ENCODE data around the gene CCSER2. TPM values are rescaled to one million over a fixed set of nuclear protein-coding genes. Genes with fewer than 3 reads are reported as not detected.
A peak's percentile ranks its signal among the peaks of the same experiment; 100 is the strongest.

Gene CCSER2
- total RNA-seq, 1 experiment from 2014 or later = 28.9 TPM

DNA sequence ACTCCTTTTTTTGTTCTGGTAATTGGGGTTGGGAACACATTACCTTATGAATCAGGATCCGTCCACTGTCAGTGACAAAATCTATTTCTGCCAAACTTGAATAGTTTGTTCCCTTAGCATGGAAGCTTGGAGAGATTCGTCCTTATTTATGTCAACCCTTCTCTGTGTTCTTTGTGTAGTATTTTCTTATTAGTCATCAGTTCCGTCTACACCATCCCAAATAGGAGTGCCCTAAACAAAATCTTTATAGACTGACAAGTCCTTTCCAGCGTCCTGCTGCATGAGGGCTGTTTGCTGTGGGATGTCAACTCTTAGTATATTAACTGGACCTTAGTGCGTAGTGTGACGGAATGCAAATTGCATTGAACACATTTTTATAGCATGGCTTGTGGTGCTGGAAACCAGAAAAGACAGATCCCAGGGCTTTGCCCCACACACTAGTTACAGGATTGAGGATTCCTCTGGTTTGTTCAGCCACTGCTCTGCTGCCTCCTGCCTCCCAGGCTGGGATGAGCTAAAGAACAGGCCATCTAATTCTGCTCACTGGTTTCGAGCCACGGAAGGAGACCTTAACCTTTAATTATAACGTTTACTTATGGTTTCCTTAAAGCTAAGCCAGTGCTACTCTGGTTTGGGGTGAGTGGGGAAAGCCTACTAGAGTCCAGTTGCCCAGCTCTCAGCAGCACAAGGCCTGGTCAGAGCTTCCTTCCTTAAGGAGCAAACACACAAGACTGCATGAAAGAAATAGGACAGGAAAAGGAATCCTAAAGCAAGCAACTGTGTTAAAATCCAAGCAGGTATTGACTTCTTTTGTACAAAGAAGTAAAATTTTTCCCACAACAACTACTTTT lies 194.4 kb downstream of the CCSER2 start (continued):
- no peak for TF ChIP-seq ZBTB33 (IDR thresholded peaks at IDR 0.05; ENCODE audit: extremely low read depth, insufficient replicate concordance, low read length)
- peak; percentile 14; the same call in 1 of the 2 replicates for TF ChIP-seq RAD21 (IDR thresholded peaks at IDR 0.05; ENCODE audit: low read depth)

DNA sequence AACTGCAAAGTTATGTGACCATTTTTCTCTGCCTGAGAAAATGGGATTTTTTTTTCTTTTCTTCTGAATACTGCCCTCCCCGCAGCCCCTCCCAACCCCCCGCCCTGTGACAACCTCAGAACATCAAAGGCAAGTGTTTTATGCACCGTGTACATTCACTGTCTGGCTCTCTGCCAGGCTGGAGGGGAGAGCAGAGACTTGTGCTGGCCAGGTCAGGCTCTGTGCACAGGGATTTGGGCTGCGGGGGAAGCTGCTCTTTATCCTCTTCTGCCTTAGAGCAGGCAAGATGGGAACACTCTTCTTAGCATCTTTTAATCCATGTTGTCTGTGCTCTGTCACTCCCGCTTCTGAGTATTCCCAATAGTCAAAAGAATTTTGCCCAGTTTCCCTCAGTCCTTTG lies 195.1 kb downstream of the CCSER2 start:
- no peaks in the 10 kb centered on the region for H4K20me1 ChIP-seq (ENCODE audit: insufficient read depth)
- TF ChIP-seq ZFX (IDR thresholded peaks at IDR 0.05) = no peak
- TF ChIP-seq TCF7L2 (IDR thresholded peaks at IDR 0.05; ENCODE audit: borderline replicate concordance, extremely low read depth, insufficient read depth, insufficient read length) = peak; percentile 42
- H3K27ac ChIP-seq (ENCODE audit: low read depth, low read length) = no peak overlapping the region
- ChIA-PET RAD21 (ENCODE audit: low non-redundant PET in 1 of 2, low total read pairs in 2 of 2, uncharacterized antibody in 2 of 2, unreplicated experiment in 2 of 2) (no interaction called here), CTCF (no interaction called here), POLR2A (no interaction called here)
- 0 out of 2 replicates have a peak overlapping the region, but pooled peaks have one; percentile 14 for H3K4me2 ChIP-seq (ENCODE audit: low read length)
- no peaks in the 10 kb centered on the region for H3K36me3 ChIP-seq (ENCODE audit: control insufficient read depth in 1 of 2, insufficient read depth in 2 of 2, low read length in 2 of 2)
- H3K9me2 ChIP-seq (ENCODE audit: insufficient read depth) = no peaks in the 10 kb centered on the region
- no peaks in the 10 kb centered on the region for H3K79me2 ChIP-seq (ENCODE audit: insufficient read depth, low read length)
- no TSS peak for BruUV-seq (replicated peaks)
- no peak overlapping the region for H3K4me3 ChIP-seq (replicated peaks in 1 of 2; ENCODE audit: low read depth in 1 of 2, low read length in 2 of 2)
- no peak overlapping the region for H2AFZ ChIP-seq (ENCODE audit: low read depth, low read length, poor library complexity, severe bottlenecking)
- DNase-seq (ENCODE audit: low read depth, low spot score) (no peak), ATAC-seq (no peak)
- H3K9ac ChIP-seq (ENCODE audit: low read length) = no peak overlapping the region
- peaks cover 19 to 21% of the 10 kb centered on the region in 2 experiments; a peak in 3 of 4 replicates for H3K4me1 ChIP-seq (ENCODE audit: control insufficient read depth in 1 of 2, insufficient read depth in 2 of 2, low read length in 2 of 2)
- H3K9me3 ChIP-seq (ENCODE audit: control insufficient read depth in 1 of 2, insufficient read depth in 1 of 2, low read depth in 1 of 2, low read length in 2 of 2) = no peaks in the 10 kb centered on the region
- H3K27me3 ChIP-seq (ENCODE audit: insufficient read depth, low read length) = no peaks in the 10 kb centered on the region
- intact Hi-C loops (cut with micrococcal nuclease) = no loop called here
